GM21529 (cell line): ENCODE data around the gene AHI1.

Source experiments
- ATAC-seq: cut with Tn5 transposase; IDR thresholded peaks from one replicate; pipeline ENCODE4 v1.9.1; 2021; ENCODE audit not compliant: unreplicated experiment

AHI1 gene

GRCh38 chr6:135497412-135498184 is at the start of gene AHI1:
TSS of gene AHI1 (minus strand) at chr6:135497740. CDS start at chr6:135492237, 5,503 bp downstream.
- ATAC-seq = peak; percentile 93

- ATAC-seq = no peak
These were observed 49.3 kb upstream of the AHI1 start for GRCh38 chr6:135546680-135547418.

GRCh38 chr6:135546206-135546605 is 48.7 kb upstream of the AHI1 start:
- no peak for ATAC-seq

- no peak for ATAC-seq
These were observed 42.8 kb upstream of the AHI1 start for GRCh38 chr6:135540207-135540840.

GRCh38 chr6:135537741-135538301 is 40.3 kb upstream of the AHI1 start:
- ATAC-seq = no peak

- no peak for ATAC-seq
These were observed 38.5 kb upstream of the AHI1 start for GRCh38 chr6:135535989-135536414.

GRCh38 chr6:135534773-135535380 is 37.3 kb upstream of the AHI1 start:
- ATAC-seq = no peak

- ATAC-seq = no peak
These were observed 35.0 kb upstream of the AHI1 start for GRCh38 chr6:135532559-135532958.

- ATAC-seq = no peak
These were observed 34.5 kb upstream of the AHI1 start for GRCh38 chr6:135531954-135532490.

GRCh38 chr6:135530113-135530512 is 32.6 kb upstream of the AHI1 start:
- ATAC-seq = no peak

- ATAC-seq = no peak
These were observed 30.4 kb upstream of the AHI1 start for GRCh38 chr6:135527960-135528249.

GRCh38 chr6:135527116-135527959 is 29.8 kb upstream of the AHI1 start:
- ATAC-seq = no peak

GRCh38 chr6:135525594-135525993 is 28.1 kb upstream of the AHI1 start:
- no peak for ATAC-seq

GRCh38 chr6:135522965-135523692 is 25.6 kb upstream of the AHI1 start:
- no peak for ATAC-seq

GRCh38 chr6:135521431-135521830 is 23.9 kb upstream of the AHI1 start:
- no peak for ATAC-seq

- ATAC-seq = no peak
These were observed 23.2 kb upstream of the AHI1 start for GRCh38 chr6:135520781-135521180.

- no peak for ATAC-seq
These were observed 21.8 kb upstream of the AHI1 start for GRCh38 chr6:135519348-135519747.

- no peak for ATAC-seq
These were observed 20.0 kb upstream of the AHI1 start for GRCh38 chr6:135517527-135517926.

- no peak for ATAC-seq
These were observed 17.2 kb upstream of the AHI1 start for GRCh38 chr6:135514706-135515105.
